ENCODE data around the gene NSF. TPM values are rescaled to one million over a fixed set of nuclear protein-coding genes. Genes with fewer than 3 reads are reported as not detected.
"Not testable (repeated sequence)": the region's sequence is repeated elsewhere in the genome, so short reads cannot be mapped to it uniquely, and the experiment has no call there.

Gene NSF
- total and polyA plus RNA-seq, 5 donors = 8.9 to 34.3 (median 28.5) TPM

- intact Hi-C loops (cut with DNase I) = not testable (repeated sequence)
Observed at GRCh38 chr17:46591332-46591731, 863 bp downstream of the NSF start.

GRCh38 chr17:46598344-46598931 lies 8.0 kb downstream of the NSF start:
- H3K27me3 ChIP-seq (ENCODE audit: control insufficient read depth, insufficient read depth); DNase-seq; H3K27ac ChIP-seq (ENCODE audit: low read length); ATAC-seq; intact Hi-C loops (cut with DNase I); H3K4me1 ChIP-seq (ENCODE audit: control insufficient read depth, insufficient read depth, low read length); H3K9me3 ChIP-seq (ENCODE audit: control insufficient read depth, low read length); H3K4me3 ChIP-seq (ENCODE audit: low read length): not testable (repeated sequence)
- WGBS = 33% methylated on average over 2 of the region's 3 CpGs

More at GRCh38 chr17:46591332-46591731, 863 bp downstream of the NSF start:
- no CpG with 5 or more reads among the region's 7 CpGs for whole genome bisulfite sequencing
- not testable (repeated sequence) for H3K4me1 ChIP-seq (ENCODE audit: control insufficient read depth, insufficient read depth, low read length); H3K4me3 ChIP-seq (ENCODE audit: low read length); H3K27ac ChIP-seq (ENCODE audit: low read length); H3K9me3 ChIP-seq (ENCODE audit: control insufficient read depth, low read length); DNase-seq; H3K27me3 ChIP-seq (ENCODE audit: control insufficient read depth, insufficient read depth)
- ATAC-seq = peak; percentile 61 to 76

- H3K27ac ChIP-seq (ENCODE audit: low read length); H3K27me3 ChIP-seq (ENCODE audit: control insufficient read depth, insufficient read depth); H3K4me3 ChIP-seq (ENCODE audit: low read length); H3K4me1 ChIP-seq (ENCODE audit: control insufficient read depth, insufficient read depth, low read length); H3K9me3 ChIP-seq (ENCODE audit: control insufficient read depth, low read length); ATAC-seq; intact Hi-C loops (cut with DNase I); DNase-seq: not testable (repeated sequence)
- WGBS = no CpG with 5 or more reads among the region's 3 CpGs
Observed at GRCh38 chr17:46600767-46601166, 10.3 kb downstream of the NSF start.

GRCh38 chr17:46603125-46603524 lies 12.7 kb downstream of the NSF start:
- H3K27ac ChIP-seq (ENCODE audit: low read length); H3K27me3 ChIP-seq (ENCODE audit: control insufficient read depth, insufficient read depth); ATAC-seq; H3K4me1 ChIP-seq (ENCODE audit: control insufficient read depth, insufficient read depth, low read length); DNase-seq; H3K9me3 ChIP-seq (ENCODE audit: control insufficient read depth, low read length); H3K4me3 ChIP-seq (ENCODE audit: low read length); intact Hi-C loops (cut with DNase I): not testable (repeated sequence)

- ATAC-seq; H3K9me3 ChIP-seq (ENCODE audit: control insufficient read depth, low read length); DNase-seq; H3K27me3 ChIP-seq (ENCODE audit: control insufficient read depth, insufficient read depth); intact Hi-C loops (cut with DNase I); H3K4me3 ChIP-seq (ENCODE audit: low read length); H3K27ac ChIP-seq (ENCODE audit: low read length); H3K4me1 ChIP-seq (ENCODE audit: control insufficient read depth, insufficient read depth, low read length): not testable (repeated sequence)
- no CpG with 5 or more reads among the region's 2 CpGs for WGBS
Observed at GRCh38 chr17:46611304-46611703, 20.8 kb downstream of the NSF start.

- DNase-seq; H3K9me3 ChIP-seq (ENCODE audit: control insufficient read depth, low read length); H3K4me3 ChIP-seq (ENCODE audit: low read length); H3K27ac ChIP-seq (ENCODE audit: low read length); ATAC-seq; H3K27me3 ChIP-seq (ENCODE audit: control insufficient read depth, insufficient read depth); H3K4me1 ChIP-seq (ENCODE audit: control insufficient read depth, insufficient read depth, low read length); intact Hi-C loops (cut with DNase I): not testable (repeated sequence)
- no CpG with 5 or more reads among the region's 1 CpG for WGBS
Observed at GRCh38 chr17:46613876-46614275, 23.4 kb downstream of the NSF start.

GRCh38 chr17:46617121-46617520 lies 26.7 kb downstream of the NSF start:
- ATAC-seq; H3K9me3 ChIP-seq (ENCODE audit: control insufficient read depth, low read length); DNase-seq; intact Hi-C loops (cut with DNase I); H3K4me1 ChIP-seq (ENCODE audit: control insufficient read depth, insufficient read depth, low read length); H3K4me3 ChIP-seq (ENCODE audit: low read length); H3K27ac ChIP-seq (ENCODE audit: low read length); H3K27me3 ChIP-seq (ENCODE audit: control insufficient read depth, insufficient read depth): not testable (repeated sequence)
- WGBS = no CpG with 5 or more reads among the region's 3 CpGs

GRCh38 chr17:46618975-46619374 lies 28.5 kb downstream of the NSF start:
- whole genome bisulfite sequencing = no CpG with 5 or more reads among the region's 1 CpG
- DNase-seq; H3K4me1 ChIP-seq (ENCODE audit: control insufficient read depth, insufficient read depth, low read length); H3K4me3 ChIP-seq (ENCODE audit: low read length); intact Hi-C loops (cut with DNase I); H3K27ac ChIP-seq (ENCODE audit: low read length); ATAC-seq; H3K27me3 ChIP-seq (ENCODE audit: control insufficient read depth, insufficient read depth); H3K9me3 ChIP-seq (ENCODE audit: control insufficient read depth, low read length): not testable (repeated sequence)

- intact Hi-C loops (cut with DNase I); H3K27ac ChIP-seq (ENCODE audit: low read length); ATAC-seq: not testable (repeated sequence)
Observed at GRCh38 chr17:46623790-46624189, 33.3 kb downstream of the NSF start.

GRCh38 chr17:46624726-46625125 lies 34.3 kb downstream of the NSF start:
- H3K9me3 ChIP-seq (ENCODE audit: control insufficient read depth, low read length); ATAC-seq; H3K4me1 ChIP-seq (ENCODE audit: control insufficient read depth, insufficient read depth, low read length); intact Hi-C loops (cut with DNase I); DNase-seq; H3K4me3 ChIP-seq (ENCODE audit: low read length); H3K27me3 ChIP-seq (ENCODE audit: control insufficient read depth, insufficient read depth); H3K27ac ChIP-seq (ENCODE audit: low read length): not testable (repeated sequence)
- no CpG with 5 or more reads among the region's 5 CpGs for WGBS

More at GRCh38 chr17:46623790-46624189, 33.3 kb downstream of the NSF start:
- WGBS = no CpG with 5 or more reads among the region's 2 CpGs
- not testable (repeated sequence) for H3K4me3 ChIP-seq (ENCODE audit: low read length); H3K9me3 ChIP-seq (ENCODE audit: control insufficient read depth, low read length); DNase-seq; H3K27me3 ChIP-seq (ENCODE audit: control insufficient read depth, insufficient read depth); H3K4me1 ChIP-seq (ENCODE audit: control insufficient read depth, insufficient read depth, low read length)

- H3K9me3 ChIP-seq (ENCODE audit: control insufficient read depth, low read length); H3K27me3 ChIP-seq (ENCODE audit: control insufficient read depth, insufficient read depth); H3K4me1 ChIP-seq (ENCODE audit: control insufficient read depth, insufficient read depth, low read length); H3K27ac ChIP-seq (ENCODE audit: low read length); ATAC-seq; DNase-seq; H3K4me3 ChIP-seq (ENCODE audit: low read length); intact Hi-C loops (cut with DNase I): not testable (repeated sequence)
- no CpG with 5 or more reads among the region's 2 CpGs for WGBS
Observed at GRCh38 chr17:46627452-46627851, 37.0 kb downstream of the NSF start.
